ENCODE measurements around the gene PPP1R12A. TPM values are rescaled to one million over a fixed set of nuclear protein-coding genes. Genes with fewer than 3 reads are reported as not detected.

PPP1R12A gene
- total RNA-seq, 1 experiment from 2014 or later = 69.9 TPM

- DNase-seq = no peak
- Histone ChIP-seq H3K9me2 (ENCODE audit: insufficient read depth) (no peaks in the 10 kb centered on the region), H4K20me1 (ENCODE audit: insufficient read depth) (peaks cover 13% of the 10 kb centered on the region), H3K4me1 (replicated peaks; ENCODE audit: insufficient read depth) (no peaks in the 10 kb centered on the region), H3F3A (ENCODE audit: insufficient read depth, low read depth) (no peaks in the 10 kb centered on the region), H3K4me2 (no peak overlapping the region), H3K4me3 (no peak overlapping the region), H2AFZ (no peak overlapping the region), H3K36me3 (ENCODE audit: low read depth) (peaks cover 24% of the 10 kb centered on the region), H3K79me2 (ENCODE audit: low read depth) (peaks cover 44% of the 10 kb centered on the region), H3K27ac (no peak overlapping the region), H3K9me3 (ENCODE audit: insufficient read depth, low read depth) (no peaks in the 10 kb centered on the region), H3K27me3 (ENCODE audit: insufficient read depth, low read depth) (no peaks in the 10 kb centered on the region)
- ChIA-PET POLR2A (ENCODE audit: unreplicated experiment) (no interaction called here), CTCF (no interaction called here)
- no peak for TF ChIP-seq EZH2 (IDR thresholded peaks at IDR 0.05; ENCODE audit: low read depth)
- intact Hi-C loops (cut with micrococcal nuclease; ENCODE audit: unreplicated experiment) = loop anchor here (10.0 kb wide), 1 partner anchor 70 kb away; no protein-coding TSS in a partner anchor
- no TSS peak for BruUV-seq (replicated peaks)
These were observed 60.2 kb downstream of the PPP1R12A start for GRCh38 chr12:79874665-79875064.

GRCh38 chr12:79873201-79873600 is 61.7 kb downstream of the PPP1R12A start:
- DNase-seq = no peak
- Histone ChIP-seq H3K79me2 (ENCODE audit: low read depth) (peaks cover 31% of the 10 kb centered on the region; the same call in 1 of the 2 replicates), H3K36me3 (ENCODE audit: low read depth) (peaks cover 19% of the 10 kb centered on the region), H2AFZ (no peak overlapping the region), H3K4me3 (no peak overlapping the region), H4K20me1 (ENCODE audit: insufficient read depth) (peaks cover 13% of the 10 kb centered on the region), H3K4me1 (replicated peaks; ENCODE audit: insufficient read depth) (no peaks in the 10 kb centered on the region), H3K27ac (no peak overlapping the region), H3K9me3 (ENCODE audit: insufficient read depth, low read depth) (no peaks in the 10 kb centered on the region), H3K4me2 (no peak overlapping the region), H3K9me2 (ENCODE audit: insufficient read depth) (no peaks in the 10 kb centered on the region), H3F3A (ENCODE audit: insufficient read depth, low read depth) (no peaks in the 10 kb centered on the region), H3K27me3 (ENCODE audit: insufficient read depth, low read depth) (no peaks in the 10 kb centered on the region)
- TF ChIP-seq EZH2 (IDR thresholded peaks at IDR 0.05; ENCODE audit: low read depth) (no peak), CTCF (conservative IDR thresholded peaks at IDR 0.05) (no peak)
- CTCF ChIA-PET = no interaction called here
- POLR2A ChIA-PET (ENCODE audit: unreplicated experiment) = interaction anchor here (0.7 kb wide), 1 partner anchor 224 kb away, joined by 3 read pairs; no protein-coding TSS in a partner anchor
- BruUV-seq (replicated peaks) = no TSS peak
- intact Hi-C loops (cut with micrococcal nuclease; ENCODE audit: unreplicated experiment) = loop anchor here (10.0 kb wide), 1 partner anchor 68 kb away; no protein-coding TSS in a partner anchor

GRCh38 chr12:79871621-79872020 is 63.3 kb downstream of the PPP1R12A start:
- CTCF ChIA-PET = no interaction called here
- Histone ChIP-seq H3F3A (ENCODE audit: insufficient read depth, low read depth) (no peaks in the 10 kb centered on the region), H3K9me2 (ENCODE audit: insufficient read depth) (no peaks in the 10 kb centered on the region), H3K36me3 (ENCODE audit: low read depth) (peaks cover 23% of the 10 kb centered on the region), H3K79me2 (ENCODE audit: low read depth) (peaks cover 29% of the 10 kb centered on the region; the same call in 1 of the 2 replicates), H2AFZ (no peak overlapping the region), H3K4me2 (no peak overlapping the region), H3K9me3 (ENCODE audit: insufficient read depth, low read depth) (no peaks in the 10 kb centered on the region), H3K27ac (no peak overlapping the region), H3K27me3 (ENCODE audit: insufficient read depth, low read depth) (no peaks in the 10 kb centered on the region), H3K4me3 (no peak overlapping the region), H3K4me1 (replicated peaks; ENCODE audit: insufficient read depth) (no peaks in the 10 kb centered on the region), H4K20me1 (ENCODE audit: insufficient read depth) (peaks cover 13% of the 10 kb centered on the region)
- TF ChIP-seq CTCF (conservative IDR thresholded peaks at IDR 0.05) (no peak), EZH2 (IDR thresholded peaks at IDR 0.05; ENCODE audit: low read depth) (no peak)
- POLR2A ChIA-PET (ENCODE audit: unreplicated experiment) = no interaction called here
- no TSS peak for BruUV-seq (replicated peaks)
- intact Hi-C loops (cut with micrococcal nuclease; ENCODE audit: unreplicated experiment) = loop anchor here (10.0 kb wide), 1 partner anchor 67 kb away; no protein-coding TSS in a partner anchor
- DNase-seq = no peak

GRCh38 chr12:79870916-79871315 is 64.0 kb downstream of the PPP1R12A start:
- Histone ChIP-seq H4K20me1 (ENCODE audit: insufficient read depth) (peaks cover 13% of the 10 kb centered on the region), H3K4me2 (no peak overlapping the region), H3K4me3 (no peak overlapping the region), H2AFZ (no peak overlapping the region), H3K9me2 (ENCODE audit: insufficient read depth) (no peaks in the 10 kb centered on the region), H3K27ac (no peak overlapping the region), H3K79me2 (ENCODE audit: low read depth) (peaks cover 28% of the 10 kb centered on the region), H3K27me3 (ENCODE audit: insufficient read depth, low read depth) (no peaks in the 10 kb centered on the region), H3K36me3 (ENCODE audit: low read depth) (peaks cover 23% of the 10 kb centered on the region), H3F3A (ENCODE audit: insufficient read depth, low read depth) (no peaks in the 10 kb centered on the region), H3K9me3 (ENCODE audit: insufficient read depth, low read depth) (no peaks in the 10 kb centered on the region), H3K4me1 (replicated peaks; ENCODE audit: insufficient read depth) (no peaks in the 10 kb centered on the region)
- BruUV-seq (replicated peaks) = no TSS peak
- TF ChIP-seq EZH2 (IDR thresholded peaks at IDR 0.05; ENCODE audit: low read depth) (no peak), CTCF (conservative IDR thresholded peaks at IDR 0.05) (no peak)
- intact Hi-C loops (cut with micrococcal nuclease; ENCODE audit: unreplicated experiment) = loop anchor here (10.0 kb wide), 1 partner anchor 66 kb away; no protein-coding TSS in a partner anchor
- ChIA-PET CTCF (no interaction called here), POLR2A (ENCODE audit: unreplicated experiment) (no interaction called here)
- no peak for DNase-seq

Measured in PC-9 (cell line).